LNCAP (cell line): ENCODE measurements around the gene GOLGA7B.

Source experiments
- TF ChIP-seq, protein P1 (sequence below): fragments of 450-650 bp; IDR thresholded peaks from 2 replicates; pipeline ENCODE4 v1.5.1; 2017; ENCODE audit warnings: mild to moderate bottlenecking

GOLGA7B gene

DNA sequence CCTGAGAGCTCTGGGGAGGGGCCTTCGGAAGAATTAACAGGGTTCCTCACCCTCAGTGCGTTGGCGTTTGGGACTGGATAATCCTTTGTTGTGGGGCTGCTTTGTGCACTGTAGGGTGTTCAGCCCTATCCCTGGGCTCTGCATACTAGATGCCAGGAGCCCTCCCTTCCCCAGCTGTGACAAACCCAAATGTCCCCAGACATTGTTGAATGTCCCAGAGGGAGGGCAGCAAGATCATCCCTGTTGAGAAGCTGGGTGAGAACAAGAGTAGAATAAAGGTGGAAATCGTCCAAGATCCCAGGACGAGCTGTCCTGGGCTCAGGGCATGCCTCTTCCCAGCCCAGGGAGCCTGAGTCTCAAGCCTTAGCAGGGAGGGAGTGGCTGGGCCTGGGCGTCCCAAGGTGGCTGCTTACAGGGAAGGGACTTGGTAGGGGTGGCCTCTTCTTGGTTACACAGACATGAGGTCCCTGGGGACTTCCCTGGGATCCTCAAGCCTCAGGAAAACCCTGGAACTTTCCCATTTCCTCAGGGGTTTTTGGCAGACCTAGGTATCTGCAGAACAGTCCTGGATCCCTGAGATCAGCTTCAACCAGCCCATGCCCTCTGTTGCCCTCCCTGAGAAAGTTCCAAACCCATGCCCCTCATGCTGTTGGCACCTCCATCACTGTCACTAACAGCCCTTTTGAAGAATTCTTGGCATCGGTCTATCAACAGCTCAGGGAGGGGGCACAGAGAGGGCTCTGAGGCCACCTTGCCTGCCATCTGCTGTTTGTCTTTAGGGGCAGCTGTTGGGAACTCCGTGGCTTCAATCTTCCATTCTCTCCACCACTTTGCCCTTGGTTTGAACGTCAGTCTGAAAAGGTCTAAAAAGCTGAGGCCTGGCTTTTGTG lies 53.7 kb downstream of the GOLGA7B start:
- TF ChIP-seq, protein P1, sequence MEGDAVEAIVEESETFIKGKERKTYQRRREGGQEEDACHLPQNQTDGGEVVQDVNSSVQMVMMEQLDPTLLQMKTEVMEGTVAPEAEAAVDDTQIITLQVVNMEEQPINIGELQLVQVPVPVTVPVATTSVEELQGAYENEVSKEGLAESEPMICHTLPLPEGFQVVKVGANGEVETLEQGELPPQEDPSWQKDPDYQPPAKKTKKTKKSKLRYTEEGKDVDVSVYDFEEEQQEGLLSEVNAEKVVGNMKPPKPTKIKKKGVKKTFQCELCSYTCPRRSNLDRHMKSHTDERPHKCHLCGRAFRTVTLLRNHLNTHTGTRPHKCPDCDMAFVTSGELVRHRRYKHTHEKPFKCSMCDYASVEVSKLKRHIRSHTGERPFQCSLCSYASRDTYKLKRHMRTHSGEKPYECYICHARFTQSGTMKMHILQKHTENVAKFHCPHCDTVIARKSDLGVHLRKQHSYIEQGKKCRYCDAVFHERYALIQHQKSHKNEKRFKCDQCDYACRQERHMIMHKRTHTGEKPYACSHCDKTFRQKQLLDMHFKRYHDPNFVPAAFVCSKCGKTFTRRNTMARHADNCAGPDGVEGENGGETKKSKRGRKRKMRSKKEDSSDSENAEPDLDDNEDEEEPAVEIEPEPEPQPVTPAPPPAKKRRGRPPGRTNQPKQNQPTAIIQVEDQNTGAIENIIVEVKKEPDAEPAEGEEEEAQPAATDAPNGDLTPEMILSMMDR = no peak

DNA sequence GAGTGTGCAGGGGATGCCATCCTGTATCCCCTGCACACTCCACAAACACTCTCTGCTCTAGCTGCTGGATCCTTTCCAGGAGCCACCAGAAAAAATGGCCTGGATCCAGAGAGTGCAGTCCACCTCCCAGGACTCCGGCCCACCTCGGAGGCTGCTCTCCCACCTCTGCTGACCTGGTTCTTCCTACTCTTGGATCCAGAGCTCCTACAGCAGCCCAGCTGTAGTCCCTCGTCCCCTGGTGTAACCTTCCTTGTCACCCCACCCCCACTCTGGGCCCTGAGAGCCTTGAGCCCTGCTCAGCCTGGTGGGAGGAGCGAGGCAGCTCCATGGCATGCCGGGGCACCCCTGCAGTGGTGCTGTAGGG lies 54.4 kb downstream of the GOLGA7B start:
- TF ChIP-seq, protein P1 = no peak

DNA sequence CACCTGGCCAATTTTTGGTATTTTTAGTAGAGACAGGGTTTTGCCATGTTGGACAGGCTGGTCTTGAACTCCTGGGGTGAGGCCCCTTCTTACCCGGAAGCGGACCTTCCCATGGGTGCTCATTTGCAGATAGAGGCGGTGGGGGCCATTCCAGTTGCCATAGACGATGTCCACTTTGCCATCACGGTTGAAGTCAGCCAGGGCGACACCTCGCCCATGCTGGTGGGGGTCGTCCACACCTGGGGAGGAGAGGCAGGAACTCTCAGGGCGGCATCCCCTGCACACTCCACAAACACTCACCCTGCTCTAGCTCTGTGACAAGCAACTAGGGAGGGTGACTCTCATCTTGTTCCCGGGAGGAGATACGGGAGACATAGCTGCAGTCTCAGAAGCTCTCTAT lies 54.9 kb downstream of the GOLGA7B start:
- TF ChIP-seq, protein P1 = no peak

DNA sequence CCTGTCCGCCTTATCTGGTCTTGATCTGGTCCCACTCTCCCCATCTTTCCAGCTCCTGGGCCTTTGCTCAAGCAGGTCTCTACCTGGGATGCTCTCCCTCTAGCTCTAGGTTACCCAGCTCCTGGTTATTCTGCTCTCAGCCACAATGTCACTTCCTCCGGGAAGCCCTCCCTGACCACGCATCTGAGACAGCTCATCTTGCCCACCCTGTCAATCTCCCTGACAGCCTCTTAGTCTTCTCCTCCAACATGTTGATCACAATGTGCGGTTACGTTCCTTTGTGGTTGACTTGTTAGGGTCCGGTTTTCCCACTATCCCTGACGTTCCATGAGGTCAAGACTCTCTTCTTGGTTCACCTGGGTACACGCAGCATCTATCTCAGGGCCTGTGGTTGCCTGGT lies 55.6 kb downstream of the GOLGA7B start:
- TF ChIP-seq, protein P1 = no peak

DNA sequence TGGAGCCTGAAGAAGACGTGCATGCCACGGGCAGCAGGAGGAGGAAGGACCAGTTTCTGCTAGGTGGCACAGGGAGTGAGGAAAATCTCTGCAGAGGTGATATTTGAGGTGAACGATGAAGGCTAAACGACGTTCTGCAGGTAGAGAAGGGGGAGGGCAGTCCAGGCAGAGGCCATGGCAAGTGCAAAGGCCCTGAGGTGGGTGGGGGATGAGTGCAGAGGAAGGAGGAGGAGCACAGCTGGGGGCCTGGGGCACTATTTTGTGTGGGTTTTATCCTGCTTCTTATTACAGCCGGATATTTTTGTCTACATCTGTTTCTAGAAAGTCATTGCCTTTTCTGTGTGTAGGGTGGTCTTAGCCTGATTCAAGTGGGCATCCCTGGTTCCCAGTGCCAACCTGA lies 57.6 kb downstream of the GOLGA7B start:
- TF ChIP-seq, protein P1 = no peak

DNA sequence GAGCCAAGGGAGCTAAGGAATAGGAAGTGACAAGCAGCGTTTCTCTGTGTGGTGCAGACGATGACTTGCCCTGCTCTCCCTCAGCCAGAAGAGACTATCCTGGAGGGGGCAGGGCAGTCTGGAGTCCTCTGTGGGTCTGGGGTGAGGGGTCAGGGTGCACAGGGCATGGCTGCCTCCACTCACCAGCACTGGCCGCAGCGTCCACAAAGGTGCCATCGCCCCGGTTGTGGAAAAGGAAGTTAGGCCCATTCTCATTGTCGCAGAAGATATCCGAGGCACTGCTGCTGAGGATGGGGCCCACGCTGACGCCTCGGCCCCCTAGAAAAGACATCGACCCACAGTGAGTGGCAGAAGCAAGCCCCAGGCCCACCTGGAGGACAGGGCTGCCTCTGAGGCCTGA lies 58.2 kb downstream of the GOLGA7B start:
- TF ChIP-seq, protein P1 = no peak

DNA sequence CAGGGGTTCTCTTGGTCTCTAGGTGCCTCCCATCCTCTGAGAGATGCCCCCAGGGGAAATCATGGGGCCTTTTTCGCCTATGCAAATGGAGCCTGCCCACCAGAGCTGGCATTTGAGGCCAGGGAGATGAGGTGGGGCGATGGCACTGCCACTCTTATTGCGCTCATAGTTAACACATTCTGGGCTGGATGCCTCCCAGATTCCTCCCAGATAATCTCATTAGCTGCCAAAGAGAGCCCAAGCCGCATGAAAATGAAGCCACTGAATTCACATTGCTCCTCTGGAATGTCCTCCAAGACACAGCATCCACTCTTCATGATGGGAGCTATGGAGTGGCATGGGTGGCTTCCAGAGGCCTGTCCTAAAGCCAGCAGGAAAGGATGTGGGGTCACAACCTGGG lies 61.0 kb downstream of the GOLGA7B start:
- TF ChIP-seq, protein P1 = no peak

DNA sequence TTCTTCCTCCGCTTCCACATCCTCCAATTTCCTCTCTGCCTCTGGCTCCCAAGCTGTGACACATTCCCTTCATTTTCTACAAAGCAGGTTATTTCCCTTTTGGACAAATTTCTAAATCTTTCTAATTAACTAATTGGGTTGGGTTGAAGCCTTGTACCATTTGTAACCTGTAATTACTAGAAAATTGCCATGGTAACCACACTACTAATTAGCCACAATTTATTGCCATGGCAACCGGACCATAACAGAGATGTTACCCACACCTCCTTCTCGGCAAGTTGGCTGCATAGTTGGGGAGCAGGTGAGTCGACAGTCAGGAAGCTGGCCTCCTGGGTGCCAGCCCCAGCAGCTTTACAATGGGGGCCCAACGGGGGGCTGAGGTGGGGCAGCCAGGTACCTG lies 61.6 kb downstream of the GOLGA7B start:
- TF ChIP-seq, protein P1 = no peak
